Endodermal cell (in vitro differentiated cells): Measurements from ENCODE around the gene KCNK4. TPM values are rescaled to one million over a fixed set of nuclear protein-coding genes. Genes with fewer than 3 reads are reported as not detected.

Source experiments
- DNase-seq: peaks from one replicate; pipeline ENCODE4 v3.0.0-alpha.2; 2017
- H3K27ac ChIP-seq: 2 replicates; pipeline ENCODE4 v1.5.1; 2013; ENCODE audit warnings: mild to moderate bottlenecking, low read depth, low read length, moderate library complexity
- H3K27me3 ChIP-seq: 2 replicates; pipeline ENCODE4 v1.6.1; 2013; ENCODE audit warnings: mild to moderate bottlenecking, low read length, moderate library complexity; ENCODE audit not compliant: insufficient read depth, control insufficient read depth, poor library complexity, severe bottlenecking
- H3K36me3 ChIP-seq: 2 replicates; pipeline ENCODE4 v1.7.0; 2013; ENCODE audit warnings: mild to moderate bottlenecking, low read length, moderate library complexity; ENCODE audit not compliant: control insufficient read depth, insufficient read depth
- H3K4me1 ChIP-seq: one replicate; pipeline ENCODE4 v1.7.0; 2013; ENCODE audit warnings: low read length; ENCODE audit not compliant: control insufficient read depth, insufficient read depth
- H3K4me3 ChIP-seq: 2 replicates; pipeline ENCODE4 v1.5.1; 2013; ENCODE audit warnings: mild to moderate bottlenecking, low read length, moderate library complexity
- H3K9ac ChIP-seq: 2 replicates; pipeline ENCODE4 v1.6.1; 2013; ENCODE audit warnings: mild to moderate bottlenecking, low read length, moderate library complexity; ENCODE audit not compliant: poor library complexity, severe bottlenecking; ENCODE audit errors: extremely low read depth
- H3K9me3 ChIP-seq: 2 replicates; pipeline ENCODE4 v1.6.1; 2013; ENCODE audit warnings: mild to moderate bottlenecking, low read length, moderate library complexity; ENCODE audit not compliant: control insufficient read depth
- H3K27ac Mint-ChIP-seq: 2 replicates; pipeline ENCODE4 v1.8.0; 2020; ENCODE audit warnings: mixed read lengths
- H3K27me3 Mint-ChIP-seq: 2 replicates; pipeline ENCODE4 v1.8.0; 2021; ENCODE audit warnings: mild to moderate bottlenecking, mixed read lengths; ENCODE audit not compliant: insufficient read depth
- H3K36me3 Mint-ChIP-seq: 2 replicates; pipeline ENCODE4 v1.8.0; 2020; ENCODE audit warnings: low read depth, mixed read lengths
- H3K4me1 Mint-ChIP-seq: 2 replicates; pipeline ENCODE4 v1.8.0; 2020; ENCODE audit warnings: mixed read lengths
- H3K4me3 Mint-ChIP-seq: 2 replicates; pipeline ENCODE4 v1.8.0; 2020; ENCODE audit warnings: mild to moderate bottlenecking, moderate library complexity, mixed read lengths
- H3K9me3 Mint-ChIP-seq: 2 replicates; pipeline ENCODE4 v1.8.0; 2020; ENCODE audit warnings: mild to moderate bottlenecking, mixed read lengths
- CTCF ChIP-seq: fragments of 200-600 bp; sonication (generic); conservative IDR thresholded peaks from 2 replicates; pipeline ENCODE4 v1.5.0; 2021; ENCODE audit warnings: antibody characterized with exemption, mild to moderate bottlenecking
- WGBS, 2 experiments: methylation state at CpG; one replicate each; pipeline versions ENCODE4 v1.1.5 to v1.1.7; 2013; ENCODE audit warnings: missing lambda C conversion rate in 2 of 2, mixed read lengths in 1 of 2; ENCODE audit not compliant: insufficient coverage in 1 of 2, insufficient read length in 1 of 2; 5-methylcytosine and 5-hydroxymethylcytosine counted together
- total RNA-seq, 2 donors: library from RNA; stranded (reverse); fragmentation: NEBNext Ultra II Directional in 1 of 2; extraction: Animal tissue kit (Norgen Biotek cat#: 25700) in 1 of 2; gene quantifications; 2 replicates in 1 of 2; 3 replicates in 1 of 2; pipeline ENCODE4 v1.2.1, GENCODE V29; 2021

The KCNK4 gene
- total RNA-seq, 2 donors from 2014 or later: not detected

GRCh38 chr11:64291752-64292459, 804 bp downstream of the KCNK4 start:
- H3K4me1 ChIP-seq: no peaks in the 10 kb centered on the region
- TF ChIP-seq CTCF: no peak
- H3K4me3 Mint-ChIP-seq: peak overlapping the region; percentile 40

GRCh38 chr11:64292460-64293254, 1.6 kb downstream of the KCNK4 start:
- peaks cover 84% of the 10 kb centered on the region for H3K27me3 Mint-ChIP-seq
- Histone ChIP-seq H3K27ac (no peak overlapping the region), H3K36me3 (no peaks in the 10 kb centered on the region), H3K9ac (no peak overlapping the region), H3K4me3 (no peak overlapping the region), H3K27me3 (peaks cover 84% of the 10 kb centered on the region), H3K9me3 (no peaks in the 10 kb centered on the region), H3K4me1 (no peaks in the 10 kb centered on the region)
- no peak overlapping the region for H3K27ac Mint-ChIP-seq
- WGBS, 2 experiments: 46 to 59% methylated on average over 17 to 39 of the region's 42 CpGs
- H3K9me3 Mint-ChIP-seq: no peaks in the 10 kb centered on the region
- DNase-seq: no peak
- TF ChIP-seq CTCF: no peak
- peaks cover 3% of the 10 kb centered on the region for H3K4me1 Mint-ChIP-seq
- H3K4me3 Mint-ChIP-seq: peak overlapping the region; percentile 40
- H3K36me3 Mint-ChIP-seq: peaks cover 5% of the 10 kb centered on the region

More at GRCh38 chr11:64291752-64292459, 804 bp downstream of the KCNK4 start:
- peaks cover 3% of the 10 kb centered on the region for H3K4me1 Mint-ChIP-seq
- H3K27ac ChIP-seq: no peak overlapping the region
- no peak overlapping the region for H3K9ac ChIP-seq
- no peaks in the 10 kb centered on the region for H3K9me3 Mint-ChIP-seq
- peaks cover 76% of the 10 kb centered on the region for H3K27me3 Mint-ChIP-seq
- H3K27ac Mint-ChIP-seq: no peak overlapping the region
- H3K4me3 ChIP-seq: no peak overlapping the region
- WGBS, 2 experiments: 2 to 3% methylated on average over 44 to 96 of the region's 96 CpGs
- peaks cover 77% of the 10 kb centered on the region for H3K27me3 ChIP-seq
- DNase-seq: no peak
- H3K36me3 Mint-ChIP-seq: peaks cover 5% of the 10 kb centered on the region
- no peaks in the 10 kb centered on the region for H3K36me3 ChIP-seq
- H3K9me3 ChIP-seq: no peaks in the 10 kb centered on the region

GRCh38 chr11:64294774-64295173, 3.7 kb downstream of the KCNK4 start:
- Mint-ChIP-seq H3K36me3 (no peaks in the 10 kb centered on the region), H3K4me3 (no peak overlapping the region), H3K4me1 (peaks cover 3% of the 10 kb centered on the region), H3K9me3 (no peaks in the 10 kb centered on the region), H3K27me3 (peaks cover 92% of the 10 kb centered on the region), H3K27ac (no peak overlapping the region)
- Histone ChIP-seq H3K9me3 (no peaks in the 10 kb centered on the region), H3K4me1 (no peaks in the 10 kb centered on the region), H3K4me3 (no peak overlapping the region), H3K27ac (no peak overlapping the region), H3K36me3 (no peaks in the 10 kb centered on the region), H3K9ac (no peak overlapping the region), H3K27me3 (peaks cover 100% of the 10 kb centered on the region)
- TF ChIP-seq CTCF: no peak
- 57 to 66% methylated on average over 1 to 3 of the region's 3 CpGs for WGBS, 2 experiments
- no peak for DNase-seq
